Right lobe of liver (tissue), 6 donors: ENCODE data around the gene CHRNA1. TPM values are rescaled to one million over a fixed set of nuclear protein-coding genes. Genes with fewer than 3 reads are reported as not detected.
"Not testable (repeated sequence)": the region's sequence is repeated elsewhere in the genome, so short reads cannot be mapped to it uniquely, and the experiment has no call there.

Source experiments
- ATAC-seq, 4 donors: fragments of 200-7000 bp; cut with Tn5 transposase; one replicate each; pipeline ENCODE4 v1.9.1; 2020; ENCODE audit warnings: mild to moderate bottlenecking in 4 of 4, moderate library complexity in 4 of 4
- DNase-seq, 3 donors: peaks; one replicate each; pipeline ENCODE4 v3.0.0-alpha.2; 2020
- H3K27ac ChIP-seq, 3 donors: fragments of 200-600 bp; one replicate each; pipeline ENCODE4 v1.8.0; 2022
- H3K27me3 ChIP-seq, 2 donors: fragments of 200-600 bp; one replicate each; pipeline ENCODE4 v1.8.0; 2022
- H3K36me3 ChIP-seq, 4 donors: fragments of 200-600 bp; sonication (generic) in 1 of 4; one replicate each; pipeline versions ENCODE4 v1.5.1 to v1.8.0; 2017 to 2022; ENCODE audit warnings: control low read depth in 1 of 4
- H3K4me1 ChIP-seq, 4 donors: fragments of 200-600 bp; sonication (generic) in 1 of 4; one replicate each; pipeline versions ENCODE4 v1.5.1 to v1.8.0; 2017 to 2022; ENCODE audit warnings: control low read depth in 1 of 4
- H3K4me3 ChIP-seq, 3 donors: fragments of 200-600 bp; one replicate each; pipeline ENCODE4 v1.8.0; 2022
- H3K9me3 ChIP-seq, 4 donors: fragments of 200-600 bp; sonication (generic) in 1 of 4; one replicate each; pipeline versions ENCODE4 v1.5.1 to v1.8.0; 2017 to 2022; ENCODE audit warnings: control low read depth in 1 of 4
- CTCF ChIP-seq, 4 donors: fragments of 200-600 bp in 3 of 4; fragments of 450-650 bp in 1 of 4; IDR thresholded peaks; one replicate each; pipeline versions ENCODE4 v1.5.1 to v1.8.0; 2016 to 2022; ENCODE audit warnings: antibody characterized with exemption in 4 of 4, mild to moderate bottlenecking in 2 of 4
- POLR2A ChIP-seq: fragments of 450-650 bp; IDR thresholded peaks from one replicate; pipeline ENCODE4 v1.6.1; 2017; ENCODE audit warnings: antibody characterized with exemption, mild to moderate bottlenecking
- WGBS: methylation state at CpG from one replicate; pipeline ENCODE4 v1.1.6; 2018; ENCODE audit warnings: low coverage, low lambda C conversion rate; ENCODE audit not compliant: insufficient coverage; ENCODE audit errors: missing lambda C conversion rate; 5-methylcytosine and 5-hydroxymethylcytosine counted together
- intact Hi-C, 2 donors: fragments of 100-400 bp; cut with DNase I; formaldehyde crosslinking; loops; one replicate each; pipeline versions ENCODE4 v1.11.2 to v1.14.1; 2022
- total RNA-seq, 6 experiments: library from RNA; depleted of rRNA in 2 of 6; stranded (reverse); fragments of >200 nt in 2 of 6; fragmentation: NEBNext Ultra II Directional in 3 of 6; extraction: Animal tissue kit (Norgen Biotek cat#: 25700) in 3 of 6; gene quantifications; one replicate each; pipeline versions ENCODE4 v1.1.0 to v1.2.4, GENCODE V29; 2016 to 2023
- donor health status: DM: no; HTN: yes; CAD: no.
- donor health status: DM: no; HTN: no; CAD: no.
- donor health status: DM: no; HTN: no; CAD: no.
- donor health status: DM: no; HTN: yes; CAD: no.
- donor health status: DM: no; HTN: yes; CAD: no.

CHRNA1 gene
- total RNA-seq, 6 experiments from 2014 or later, result 0.19 TPM; not detected in 5

- no peaks in the 10 kb centered on the region for H3K4me1 ChIP-seq
- no peak for DNase-seq
- no peaks in the 10 kb centered on the region for H3K27me3 ChIP-seq
- TF ChIP-seq CTCF (IDR thresholded peaks at IDR 0.05) (no peak), POLR2A (no peak)
- H3K4me3 ChIP-seq, result no peak overlapping the region
- no peak overlapping the region for H3K27ac ChIP-seq
- intact Hi-C loops, result no loop called here
- H3K9me3 ChIP-seq, result no peaks in the 10 kb centered on the region
- no peak for ATAC-seq
- 92% methylated on average over 3 of the region's 6 CpGs for WGBS
- no peaks in the 10 kb centered on the region for H3K36me3 ChIP-seq
These were observed 53.1 kb downstream of the CHRNA1 start for GRCh38 chr2:174711206-174711605.

GRCh38 chr2:174709416-174710004, 54.8 kb downstream of the CHRNA1 start:
- H3K27me3 ChIP-seq, H3K36me3 ChIP-seq, H3K4me3 ChIP-seq, ATAC-seq, H3K4me1 ChIP-seq, H3K9me3 ChIP-seq, H3K27ac ChIP-seq, intact Hi-C loops, DNase-seq: not testable (repeated sequence)
- WGBS, result no CpG with 5 or more reads among the region's 32 CpGs

GRCh38 chr2:174708713-174709112, 55.6 kb downstream of the CHRNA1 start:
- TF ChIP-seq CTCF (IDR thresholded peaks at IDR 0.05) (no peak), POLR2A (no peak)
- H3K4me3 ChIP-seq, result no peak overlapping the region
- intact Hi-C loops, result no loop called here
- no peaks in the 10 kb centered on the region for H3K9me3 ChIP-seq
- H3K36me3 ChIP-seq, result no peaks in the 10 kb centered on the region
- H3K4me1 ChIP-seq, result peaks cover 0 to 13% (median 0%) of the 10 kb centered on the region in 4 donors
- no peak for ATAC-seq
- 62% methylated on average over 6 of the region's 9 CpGs for WGBS
- DNase-seq, result no peak
- no peaks in the 10 kb centered on the region for H3K27me3 ChIP-seq
- H3K27ac ChIP-seq, result no peak overlapping the region

- Histone ChIP-seq H3K4me3 (no peak overlapping the region), H3K27me3 (no peaks in the 10 kb centered on the region), H3K4me1 (peaks cover 0 to 19% (median 0%) of the 10 kb centered on the region in 4 donors), H3K9me3 (no peaks in the 10 kb centered on the region), H3K27ac (no peak overlapping the region), H3K36me3 (no peaks in the 10 kb centered on the region)
- intact Hi-C loops, result no loop called here
- ATAC-seq (no peak), DNase-seq (no peak)
- TF ChIP-seq CTCF (IDR thresholded peaks at IDR 0.05), result no peak
- TF ChIP-seq POLR2A, result no peak
- WGBS, result 57% methylated on average over 2 of the region's 4 CpGs
These were observed 59.0 kb downstream of the CHRNA1 start for GRCh38 chr2:174705321-174705720.

GRCh38 chr2:174704642-174705041, 59.6 kb downstream of the CHRNA1 start:
- ATAC-seq (peak; percentile 60 to 78 (median 62)), DNase-seq (no peak)
- H3K4me1 ChIP-seq, result peaks cover 0 to 22% (median 0%) of the 10 kb centered on the region in 4 donors
- H3K27ac ChIP-seq, result no peak overlapping the region
- WGBS, result 0% methylated on average over 1 of the region's 1 CpG
- no peaks in the 10 kb centered on the region for H3K36me3 ChIP-seq
- intact Hi-C loops, result no loop called here
- no peaks in the 10 kb centered on the region for H3K9me3 ChIP-seq
- H3K27me3 ChIP-seq, result no peaks in the 10 kb centered on the region
- no peak overlapping the region for H3K4me3 ChIP-seq
- TF ChIP-seq POLR2A (no peak), CTCF (IDR thresholded peaks at IDR 0.05) (no peak)
